Mammary epithelial cell (primary cell): ENCODE measurements around the gene KRT14.

ENCODE experiments used
- EZH2 ChIP-seq: IDR thresholded peaks from 2 replicates; pipeline ENCODE4 v1.6.1; 2012; ENCODE audit warnings: low read length, inconsistent platforms, borderline replicate concordance
- TF ChIP-seq, protein P1 (sequence below), 2 donors: IDR thresholded peaks in 1 of 2; conservative IDR thresholded peaks in 1 of 2; 2 replicates each; pipeline ENCODE4 v1.5.1; 2011 to 2012; ENCODE audit warnings: inconsistent platforms in 2 of 2, low read length in 2 of 2, mild to moderate bottlenecking in 2 of 2, control low read depth in 1 of 2, low read depth in 1 of 2; ENCODE audit not compliant: insufficient read depth in 1 of 2; ENCODE audit errors: extremely low read depth in 1 of 2

DNA sequence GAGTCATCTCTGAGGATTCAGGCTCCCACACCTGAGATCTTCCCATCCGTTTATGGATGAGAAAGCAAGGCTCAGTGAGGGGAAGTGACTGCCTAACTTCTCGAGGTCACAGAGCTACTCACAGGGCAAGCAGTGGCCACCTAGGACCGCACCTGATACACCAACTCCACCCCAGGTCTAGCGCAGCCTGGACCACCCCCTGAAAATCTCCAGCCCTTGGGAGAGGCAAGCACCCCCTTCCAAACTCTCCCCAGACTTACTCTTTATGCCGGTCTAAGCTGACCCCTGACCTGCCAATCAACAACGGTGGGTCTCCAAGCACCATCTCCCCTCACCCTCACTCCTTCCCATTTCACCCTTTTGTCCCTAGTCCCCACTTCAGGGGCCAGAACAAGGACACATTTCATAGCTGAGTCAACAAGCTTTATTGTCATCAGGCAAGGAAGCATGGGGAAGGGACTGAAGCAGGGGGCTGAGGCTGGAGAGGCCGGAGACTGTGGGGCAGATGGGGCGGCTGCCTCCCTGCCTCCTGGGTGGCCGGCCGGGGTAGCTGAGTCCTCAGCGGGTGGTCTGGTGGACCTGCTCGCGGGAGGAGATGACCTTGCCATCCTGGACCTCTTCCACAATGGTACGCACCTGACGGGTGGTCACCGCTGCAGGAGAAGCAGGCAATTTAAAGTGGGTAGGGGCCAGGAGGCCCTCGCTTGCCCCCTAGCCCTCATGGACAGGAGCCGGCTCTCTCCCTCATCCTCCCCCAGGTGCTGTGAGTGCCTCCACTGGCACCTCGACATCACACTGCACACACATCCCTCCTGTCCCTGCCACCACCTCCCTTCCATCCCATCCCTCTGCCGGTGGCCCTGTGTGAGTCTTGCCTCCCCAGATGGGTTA lies 32.6 kb upstream of the KRT14 start:
- TF ChIP-seq, protein P1, sequence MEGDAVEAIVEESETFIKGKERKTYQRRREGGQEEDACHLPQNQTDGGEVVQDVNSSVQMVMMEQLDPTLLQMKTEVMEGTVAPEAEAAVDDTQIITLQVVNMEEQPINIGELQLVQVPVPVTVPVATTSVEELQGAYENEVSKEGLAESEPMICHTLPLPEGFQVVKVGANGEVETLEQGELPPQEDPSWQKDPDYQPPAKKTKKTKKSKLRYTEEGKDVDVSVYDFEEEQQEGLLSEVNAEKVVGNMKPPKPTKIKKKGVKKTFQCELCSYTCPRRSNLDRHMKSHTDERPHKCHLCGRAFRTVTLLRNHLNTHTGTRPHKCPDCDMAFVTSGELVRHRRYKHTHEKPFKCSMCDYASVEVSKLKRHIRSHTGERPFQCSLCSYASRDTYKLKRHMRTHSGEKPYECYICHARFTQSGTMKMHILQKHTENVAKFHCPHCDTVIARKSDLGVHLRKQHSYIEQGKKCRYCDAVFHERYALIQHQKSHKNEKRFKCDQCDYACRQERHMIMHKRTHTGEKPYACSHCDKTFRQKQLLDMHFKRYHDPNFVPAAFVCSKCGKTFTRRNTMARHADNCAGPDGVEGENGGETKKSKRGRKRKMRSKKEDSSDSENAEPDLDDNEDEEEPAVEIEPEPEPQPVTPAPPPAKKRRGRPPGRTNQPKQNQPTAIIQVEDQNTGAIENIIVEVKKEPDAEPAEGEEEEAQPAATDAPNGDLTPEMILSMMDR (conservative IDR thresholded peaks at IDR 0.05 in 1 of 2, IDR thresholded peaks at IDR 0.05 in 1 of 2; ENCODE audit: extremely low read depth in 1 of 2, insufficient read depth in 1 of 2, low read depth in 1 of 2, low read length in 2 of 2), result no peak
- TF ChIP-seq EZH2, result no peak
